Spleen (tissue), 11 donors: ENCODE data around the gene NRXN3. TPM values are rescaled to one million over a fixed set of nuclear protein-coding genes. Genes with fewer than 3 reads are reported as not detected.

ENCODE experiments used
- DNase-seq: peaks from one replicate; pipeline ENCODE4 v3.0.0-alpha.2; 2020
- H3K27ac ChIP-seq, 8 donors: fragments of 200-600 bp; sonication (generic) in 7 of 8; 1 replicate in 4 of 8; 2 replicates in 4 of 8; pipeline versions ENCODE4 v1.5.0 to v1.8.0; 2016 to 2021; ENCODE audit warnings: inconsistent platforms in 4 of 8, mild to moderate bottlenecking in 4 of 8, moderate library complexity in 1 of 8
- H3K27me3 ChIP-seq, 7 donors: fragments of 200-600 bp; sonication (generic) in 6 of 7; replicated peaks in 1 of 7; 1 replicate in 4 of 7; 2 replicates in 3 of 7; pipeline versions ENCODE4 v1.5.0 to v1.8.0; 2016 to 2021; ENCODE audit warnings: inconsistent platforms in 3 of 7, mild to moderate bottlenecking in 1 of 7
- H3K36me3 ChIP-seq, 6 donors: fragments of 200-600 bp; sonication (generic) in 5 of 6; 1 replicate in 4 of 6; 2 replicates in 2 of 6; pipeline versions ENCODE4 v1.5.0 to v1.8.0; 2016 to 2021; ENCODE audit warnings: inconsistent platforms in 2 of 6
- H3K4me1 ChIP-seq, 6 donors: fragments of 200-600 bp; sonication (generic) in 5 of 6; 1 replicate in 3 of 6; 2 replicates in 3 of 6; pipeline versions ENCODE4 v1.5.0 to v1.8.0; 2016 to 2021; ENCODE audit warnings: inconsistent platforms in 3 of 6
- H3K4me3 ChIP-seq, 8 donors: fragments of 200-600 bp; sonication (generic) in 7 of 8; 1 replicate in 4 of 8; 2 replicates in 4 of 8; pipeline versions ENCODE4 v1.5.0 to v1.8.0; 2016 to 2021; ENCODE audit warnings: inconsistent platforms in 4 of 8, mild to moderate bottlenecking in 4 of 8, moderate library complexity in 2 of 8
- H3K9me3 ChIP-seq, 8 donors: fragments of 200-600 bp; sonication (generic) in 7 of 8; 1 replicate in 4 of 8; 2 replicates in 4 of 8; pipeline versions ENCODE4 v1.5.0 to v1.8.0; 2016 to 2021; ENCODE audit warnings: inconsistent platforms in 4 of 8
- POLR2A ChIP-seq, 3 donors: fragments of 450-650 bp; IDR thresholded peaks; one replicate each; pipeline ENCODE4 v1.5.1; 2017; ENCODE audit warnings: antibody characterized with exemption in 3 of 3, mild to moderate bottlenecking in 1 of 3
- POLR2AphosphoS5 ChIP-seq, 3 donors: sonication (generic); formaldehyde crosslinking; IDR thresholded peaks; one replicate each; pipeline ENCODE4 v1.5.1; 2017; ENCODE audit warnings: antibody characterized with exemption in 3 of 3
- WGBS, 5 donors: extraction: QIAGEN DNeasy Blood & Tissue Kit in 3 of 5; methylation state at CpG; one replicate each; pipeline versions ENCODE4 v1.1.5 to v1.1.7; 2013 to 2018; 5-methylcytosine and 5-hydroxymethylcytosine counted together
- intact Hi-C: fragments of 100-400 bp; cut with DNase I; formaldehyde crosslinking; loops from one replicate; pipeline ENCODE4 v1.15.0; 2023; ENCODE audit warnings: low total_unique reads
- polyA plus RNA-seq, 3 donors: library from polyadenylated mRNA; stranded (reverse); fragments of 200-250 nt; gene quantifications; one replicate each; pipeline ENCODE4 v1.2.1, GENCODE V29; 2013
- total RNA-seq, 7 donors: library from RNA; depleted of rRNA in 3 of 7; stranded (reverse); fragments of >200 nt in 3 of 7; fragmentation: NEBNext Ultra II Directional in 4 of 7; extraction: Animal tissue kit (Norgen Biotek cat#: 25700) in 4 of 7; gene quantifications; one replicate each; pipeline versions ENCODE4 v1.1.0 to v1.2.1, GENCODE V29; 2016 to 2021
- TF ChIP-seq, protein P1 (sequence below), 11 experiments: fragments of 200-600 bp in 7 of 11; fragments of 450-650 bp in 4 of 11; sonication (generic) in 4 of 11; IDR thresholded peaks in 8 of 11; conservative IDR thresholded peaks in 3 of 11; 1 replicate in 7 of 11; 2 replicates in 4 of 11; pipeline versions ENCODE4 v1.4.0 to v1.8.0; 2016 to 2021; ENCODE audit warnings: antibody characterized with exemption in 11 of 11, inconsistent platforms in 4 of 11, mild to moderate bottlenecking in 1 of 11
- donor health status: healthy with polysubstance abuse.
- donor health status: DM: no; HTN: no; CAD: no; lungs with moderate emphysema.
- donor health status: DM: no; HTN: no; CAD: no.
- donor health status: Bipolar disorder and iron deficiency.
- donor health status: healthy.
- donor health status: DM: no; HTN: no; CAD: no.
- donor health status: DM: yes; HTN: yes; CAD: no.

Gene NRXN3
- total and polyA plus RNA-seq, 10 donors = 0.21 to 11.5 (median 1.6) TPM

DNA sequence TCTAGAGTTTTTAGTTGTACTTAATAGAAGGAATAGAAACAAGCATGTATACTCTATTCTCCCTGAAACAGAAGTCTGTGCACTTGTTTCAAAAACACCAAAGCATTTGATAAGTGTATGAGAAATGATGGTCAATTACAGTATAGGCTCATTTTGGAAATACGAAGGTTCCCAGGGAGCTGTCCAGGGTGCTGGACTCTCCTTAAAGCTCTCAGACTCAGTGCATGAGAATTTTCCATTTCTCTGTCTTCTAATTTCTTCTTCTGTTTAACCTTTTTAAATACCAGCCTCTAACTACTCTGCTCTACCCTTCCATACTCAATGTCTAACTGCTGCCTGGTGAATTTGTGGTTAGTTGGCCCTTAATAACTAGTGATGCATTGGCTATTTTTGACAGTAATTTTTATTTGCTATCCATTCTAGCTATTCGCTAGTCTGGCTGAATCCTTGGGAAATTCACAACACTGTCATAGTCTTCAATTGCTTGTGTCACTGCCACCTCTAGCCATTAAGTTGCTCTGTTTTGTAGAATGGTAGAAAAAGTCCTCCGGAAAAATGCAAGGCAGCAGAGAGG lies 229.2 kb downstream of the NRXN3 start:
- peaks cover 0 to 7% (median 0%) of the 10 kb centered on the region in 8 donors for H3K9me3 ChIP-seq
- no peak overlapping the region for H3K4me3 ChIP-seq
- no peaks in the 10 kb centered on the region for H3K4me1 ChIP-seq
- no peak overlapping the region for H3K27ac ChIP-seq
- WGBS, 5 donors = 59 to 61% (median 60%) methylated on average over 3 of the region's 3 CpGs
- intact Hi-C loops = no loop called here
- TF ChIP-seq POLR2AphosphoS5 (IDR thresholded peaks at IDR 0.05) = no peak
- TF ChIP-seq, protein P1, sequence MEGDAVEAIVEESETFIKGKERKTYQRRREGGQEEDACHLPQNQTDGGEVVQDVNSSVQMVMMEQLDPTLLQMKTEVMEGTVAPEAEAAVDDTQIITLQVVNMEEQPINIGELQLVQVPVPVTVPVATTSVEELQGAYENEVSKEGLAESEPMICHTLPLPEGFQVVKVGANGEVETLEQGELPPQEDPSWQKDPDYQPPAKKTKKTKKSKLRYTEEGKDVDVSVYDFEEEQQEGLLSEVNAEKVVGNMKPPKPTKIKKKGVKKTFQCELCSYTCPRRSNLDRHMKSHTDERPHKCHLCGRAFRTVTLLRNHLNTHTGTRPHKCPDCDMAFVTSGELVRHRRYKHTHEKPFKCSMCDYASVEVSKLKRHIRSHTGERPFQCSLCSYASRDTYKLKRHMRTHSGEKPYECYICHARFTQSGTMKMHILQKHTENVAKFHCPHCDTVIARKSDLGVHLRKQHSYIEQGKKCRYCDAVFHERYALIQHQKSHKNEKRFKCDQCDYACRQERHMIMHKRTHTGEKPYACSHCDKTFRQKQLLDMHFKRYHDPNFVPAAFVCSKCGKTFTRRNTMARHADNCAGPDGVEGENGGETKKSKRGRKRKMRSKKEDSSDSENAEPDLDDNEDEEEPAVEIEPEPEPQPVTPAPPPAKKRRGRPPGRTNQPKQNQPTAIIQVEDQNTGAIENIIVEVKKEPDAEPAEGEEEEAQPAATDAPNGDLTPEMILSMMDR (IDR thresholded peaks at IDR 0.05 in 8 of 11, conservative IDR thresholded peaks at IDR 0.05 in 3 of 11) = no peak
- no peak for TF ChIP-seq POLR2A (IDR thresholded peaks at IDR 0.05)
- no peaks in the 10 kb centered on the region for H3K36me3 ChIP-seq
- no peak for DNase-seq
- H3K27me3 ChIP-seq = peaks cover 0 to 36% (median 0%) of the 10 kb centered on the region in 7 donors

DNA sequence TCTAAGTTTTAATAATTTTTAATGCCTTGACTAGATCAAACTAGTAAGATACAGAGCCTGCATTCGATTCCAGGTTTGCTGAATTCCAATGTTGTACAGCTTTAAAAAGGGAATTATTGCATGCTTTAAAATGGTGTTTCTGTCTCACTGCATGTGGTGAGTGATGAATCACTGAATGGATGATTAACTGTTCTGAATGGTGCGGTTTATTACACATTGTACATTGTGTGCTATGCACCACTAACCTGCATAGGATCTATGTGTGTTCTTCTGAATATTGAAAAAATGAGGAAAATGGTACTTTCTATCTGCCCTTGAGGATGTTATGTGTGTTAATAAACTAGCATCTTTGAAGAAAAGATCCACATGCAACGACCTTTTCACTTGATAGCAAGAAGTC lies 231.7 kb downstream of the NRXN3 start:
- TF ChIP-seq, protein P1 (IDR thresholded peaks at IDR 0.05 in 8 of 11, conservative IDR thresholded peaks at IDR 0.05 in 3 of 11) = no peak
- TF ChIP-seq POLR2AphosphoS5 (IDR thresholded peaks at IDR 0.05) (no peak), POLR2A (IDR thresholded peaks at IDR 0.05) (no peak)
- WGBS, 5 donors = 65 to 76% (median 73%) methylated on average over 3 of the region's 3 CpGs
- no peak overlapping the region for H3K4me3 ChIP-seq

DNA sequence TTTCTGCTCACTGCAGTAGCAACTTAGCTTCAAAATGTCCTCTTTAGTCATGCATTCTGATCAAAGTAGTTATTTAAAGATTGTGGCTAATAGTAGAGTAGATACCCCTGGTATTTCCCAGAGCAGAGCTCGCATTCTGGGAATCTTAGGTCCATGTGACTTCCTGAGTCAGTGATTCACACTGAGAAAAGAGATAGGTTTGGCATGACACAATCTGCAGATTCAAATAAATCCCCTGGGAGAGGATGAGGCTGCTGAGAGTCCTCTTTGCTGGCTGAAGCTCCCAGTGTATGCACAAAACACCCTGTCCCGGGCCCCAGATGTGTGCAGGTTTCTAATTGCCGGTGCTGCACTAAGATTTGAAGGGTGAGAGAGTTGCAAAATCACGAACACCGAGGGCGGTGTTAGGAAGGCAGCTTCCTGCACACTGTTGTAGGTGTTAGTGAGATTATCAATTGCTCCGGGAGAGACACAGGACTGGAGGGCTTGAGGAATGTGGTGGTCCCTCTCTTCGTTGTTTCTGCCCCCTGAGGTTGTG lies 233.2 kb downstream of the NRXN3 start:
- peaks cover 0 to 44% (median 0%) of the 10 kb centered on the region in 7 donors for H3K27me3 ChIP-seq
- WGBS, 5 donors = 24 to 27% (median 26%) methylated on average over 7 to 8 of the region's 8 CpGs
- intact Hi-C loops = no loop called here
- no peaks in the 10 kb centered on the region for H3K36me3 ChIP-seq
- no peak for DNase-seq
- H3K4me3 ChIP-seq = no peak overlapping the region
- H3K27ac ChIP-seq = no peak overlapping the region
- no peaks in the 10 kb centered on the region for H3K4me1 ChIP-seq
- TF ChIP-seq, protein P1 (IDR thresholded peaks at IDR 0.05 in 8 of 11, conservative IDR thresholded peaks at IDR 0.05 in 3 of 11) = no peak
- TF ChIP-seq POLR2A (IDR thresholded peaks at IDR 0.05) (no peak), POLR2AphosphoS5 (IDR thresholded peaks at IDR 0.05) (no peak)
- H3K9me3 ChIP-seq = peaks cover 0 to 5% (median 0%) of the 10 kb centered on the region in 8 donors

More for the DNA sequence above, 231.7 kb downstream of the NRXN3 start:
- Histone ChIP-seq H3K27me3 (peaks cover 0 to 52% (median 0%) of the 10 kb centered on the region in 7 donors), H3K9me3 (peaks cover 0 to 7% (median 0%) of the 10 kb centered on the region in 8 donors), H3K36me3 (no peaks in the 10 kb centered on the region), H3K27ac (no peak overlapping the region), H3K4me1 (no peaks in the 10 kb centered on the region)
- intact Hi-C loops = no loop called here
- DNase-seq = no peak

DNA sequence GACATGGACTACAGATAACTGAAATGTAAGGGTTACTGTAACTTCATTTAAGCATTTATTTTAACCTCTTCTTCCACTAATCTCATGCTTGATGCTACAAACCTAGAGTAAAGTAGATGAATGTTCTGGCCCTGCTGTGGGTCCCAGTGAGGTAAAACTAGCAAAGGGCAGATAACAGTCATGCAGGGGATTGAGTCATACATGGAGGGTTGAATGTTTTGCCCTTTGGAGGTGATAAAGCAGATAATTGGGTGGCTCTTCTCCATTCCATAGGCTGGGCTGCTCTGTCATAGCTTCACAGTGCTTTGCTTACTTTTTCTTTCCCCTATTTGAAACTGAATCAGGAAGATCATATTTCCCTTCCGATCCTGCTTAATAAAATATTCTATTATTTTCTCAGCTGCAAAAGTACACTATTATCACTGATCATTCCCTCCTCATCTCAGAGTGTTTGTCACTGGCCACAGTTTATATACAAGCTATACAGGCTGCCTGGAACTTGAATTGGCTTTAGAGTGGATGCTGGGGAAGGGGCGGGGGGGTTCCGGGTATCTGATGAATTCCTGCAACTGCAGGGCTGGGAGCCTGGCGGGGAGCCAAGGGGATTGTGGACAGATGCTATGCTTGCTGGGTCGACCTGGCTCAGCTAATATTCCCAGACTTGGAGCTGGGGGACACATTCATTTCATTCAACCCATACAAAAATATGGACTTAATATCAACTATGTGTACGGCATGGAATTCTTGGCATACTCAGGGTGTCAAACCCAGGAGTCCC lies 235.1 kb downstream of the NRXN3 start:
- H3K36me3 ChIP-seq = no peaks in the 10 kb centered on the region
- WGBS, 5 donors = 64 to 76% (median 73%) methylated on average over 6 of the region's 6 CpGs
- H3K4me1 ChIP-seq = no peaks in the 10 kb centered on the region
- DNase-seq = no peak
- TF ChIP-seq POLR2A (IDR thresholded peaks at IDR 0.05) (no peak), POLR2AphosphoS5 (IDR thresholded peaks at IDR 0.05) (no peak)
- TF ChIP-seq, protein P1 (IDR thresholded peaks at IDR 0.05 in 8 of 11, conservative IDR thresholded peaks at IDR 0.05 in 3 of 11) = no peak
- H3K27me3 ChIP-seq = peaks cover 0 to 44% (median 0%) of the 10 kb centered on the region in 7 donors
- H3K4me3 ChIP-seq = no peak overlapping the region
- peaks cover 0 to 5% (median 0%) of the 10 kb centered on the region in 8 donors for H3K9me3 ChIP-seq
- no peak overlapping the region for H3K27ac ChIP-seq
- intact Hi-C loops = no loop called here
